Smooth muscle cell (in vitro differentiated cells): Measurements from ENCODE around the gene LSM12. TPM values are rescaled to one million over a fixed set of nuclear protein-coding genes. Genes with fewer than 3 reads are reported as not detected.

Experiments
- DNase-seq: peaks from one replicate; lab custom pipeline; 2025; ENCODE audit not compliant: unreplicated experiment; lab: John Stamatoyannopoulos, UW
- H2AFZ ChIP-seq: fragments of 200-600 bp; sonication (generic); 2 replicates; pipeline ENCODE4 v1.6.0; 2016; ENCODE audit warnings: antibody characterized with exemption, low read depth, mild to moderate bottlenecking
- H3F3A ChIP-seq: fragments of 200-600 bp; sonication (generic); 2 replicates; pipeline ENCODE4 v1.6.0; 2017; ENCODE audit warnings: antibody characterized with exemption, low read depth
- H3K27ac ChIP-seq: fragments of 200-600 bp; sonication (generic); 2 replicates; pipeline ENCODE4 v1.5.1; 2016; ENCODE audit warnings: low read depth, mild to moderate bottlenecking
- H3K27me3 ChIP-seq: fragments of 200-600 bp; sonication (generic); 2 replicates; pipeline ENCODE4 v1.6.1; 2016; ENCODE audit warnings: low read depth, mild to moderate bottlenecking
- H3K36me3 ChIP-seq: fragments of 200-600 bp; sonication (generic); 2 replicates; pipeline ENCODE4 v1.5.1; 2016; ENCODE audit warnings: low read depth
- H3K4me1 ChIP-seq: fragments of 200-600 bp; sonication (generic); 2 replicates; pipeline ENCODE4 v1.5.1; 2016; ENCODE audit warnings: low read depth
- H3K4me2 ChIP-seq: fragments of 200-600 bp; sonication (generic); 2 replicates; pipeline ENCODE4 v1.6.0; 2016; ENCODE audit warnings: mild to moderate bottlenecking
- H3K4me3 ChIP-seq: fragments of 200-600 bp; sonication (generic); 2 replicates; pipeline ENCODE4 v1.5.1; 2016; ENCODE audit warnings: mild to moderate bottlenecking
- H3K79me2 ChIP-seq: fragments of 200-600 bp; sonication (generic); 2 replicates; pipeline ENCODE4 v1.6.0; 2016; ENCODE audit warnings: low read depth, mild to moderate bottlenecking
- H3K9ac ChIP-seq: fragments of 200-600 bp; sonication (generic); 2 replicates; pipeline ENCODE4 v1.6.0; 2016; ENCODE audit warnings: low read depth
- H3K9me3 ChIP-seq: fragments of 200-600 bp; sonication (generic); replicated peaks from 2 replicates; pipeline ENCODE4 v1.5.1; 2016; ENCODE audit warnings: low read depth
- H4K20me1 ChIP-seq: fragments of 200-600 bp; sonication (generic); 2 replicates; pipeline ENCODE4 v1.6.0; 2016; ENCODE audit warnings: low read depth
- WGBS: methylation state at CpG from one replicate; pipeline ENCODE4 v1.1.7; 2016; ENCODE audit warnings: low lambda C conversion rate; 5-methylcytosine and 5-hydroxymethylcytosine counted together
- polyA plus RNA-seq: library from polyadenylated mRNA; unstranded; fragments of >200 nt; fragmentation: Nextera tagmentation; extraction: Ambion mirVana; gene quantifications from 2 replicates; pipeline ENCODE4 v1.2.1, GENCODE V29; 2016
- total RNA-seq: library from RNA; depleted of rRNA; stranded (reverse); fragments of >200 nt; gene quantifications from 2 replicates; pipeline ENCODE4 v1.2.3, GENCODE V29; 2014
- TF ChIP-seq, protein P1 (sequence below): fragments of 200-600 bp; sonication (generic); IDR thresholded peaks from 2 replicates; pipeline ENCODE4 v1.5.1; 2017; ENCODE audit warnings: borderline replicate concordance, mild to moderate bottlenecking, antibody characterized with exemption; ENCODE audit not compliant: insufficient read depth, poor library complexity, severe bottlenecking

LSM12 gene
- total and polyA plus RNA-seq, 2 experiments from 2014 or later: 42.3 to 52.0 TPM

DNA sequence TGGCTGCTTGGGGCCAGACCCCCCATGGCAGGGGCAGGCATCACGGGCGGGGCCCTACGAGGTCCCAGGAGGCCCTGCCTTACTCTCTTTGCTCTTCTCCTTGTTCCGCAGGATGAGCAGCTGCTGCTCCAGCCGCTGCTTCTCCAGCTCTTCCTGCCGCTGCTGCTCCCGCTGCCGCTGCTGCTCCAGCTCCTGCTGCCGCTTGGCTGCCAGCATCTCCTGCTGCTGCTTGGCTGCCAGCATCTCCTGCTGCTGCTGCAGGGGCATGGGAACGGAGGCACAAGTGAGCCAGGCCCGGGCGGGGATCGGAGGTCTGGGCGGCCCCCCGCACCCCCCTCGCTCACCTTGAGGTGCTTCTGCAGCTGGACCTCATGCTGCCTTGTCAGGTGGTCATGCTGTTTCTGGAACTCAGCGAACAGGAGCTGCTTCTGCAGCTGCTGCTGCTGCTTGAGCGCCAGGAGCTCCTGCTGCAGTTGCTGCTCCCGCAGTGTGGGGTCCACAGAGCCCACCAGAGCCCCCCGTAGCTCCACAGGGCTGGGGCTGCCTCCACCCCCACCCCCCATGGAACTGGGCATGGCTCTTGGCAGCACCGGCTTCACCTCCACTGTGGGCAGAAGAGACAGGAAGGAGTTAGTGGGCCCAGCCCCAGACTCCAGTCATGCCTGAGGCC lies 26.9 kb upstream of the LSM12 start:
- Histone ChIP-seq H3K27ac (no peak overlapping the region), H3K4me3 (no peak overlapping the region), H3K9ac (no peak overlapping the region), H3K9me3 (no peaks in the 10 kb centered on the region), H3K4me2 (no peak overlapping the region), H3K36me3 (no peaks in the 10 kb centered on the region), H3K4me1 (peaks cover 25% of the 10 kb centered on the region), H3K79me2 (no peaks in the 10 kb centered on the region), H4K20me1 (peaks cover 14% of the 10 kb centered on the region), H2AFZ (no peak overlapping the region), H3F3A (peaks cover 24% of the 10 kb centered on the region), H3K27me3 (no peaks in the 10 kb centered on the region)
- TF ChIP-seq, protein P1, sequence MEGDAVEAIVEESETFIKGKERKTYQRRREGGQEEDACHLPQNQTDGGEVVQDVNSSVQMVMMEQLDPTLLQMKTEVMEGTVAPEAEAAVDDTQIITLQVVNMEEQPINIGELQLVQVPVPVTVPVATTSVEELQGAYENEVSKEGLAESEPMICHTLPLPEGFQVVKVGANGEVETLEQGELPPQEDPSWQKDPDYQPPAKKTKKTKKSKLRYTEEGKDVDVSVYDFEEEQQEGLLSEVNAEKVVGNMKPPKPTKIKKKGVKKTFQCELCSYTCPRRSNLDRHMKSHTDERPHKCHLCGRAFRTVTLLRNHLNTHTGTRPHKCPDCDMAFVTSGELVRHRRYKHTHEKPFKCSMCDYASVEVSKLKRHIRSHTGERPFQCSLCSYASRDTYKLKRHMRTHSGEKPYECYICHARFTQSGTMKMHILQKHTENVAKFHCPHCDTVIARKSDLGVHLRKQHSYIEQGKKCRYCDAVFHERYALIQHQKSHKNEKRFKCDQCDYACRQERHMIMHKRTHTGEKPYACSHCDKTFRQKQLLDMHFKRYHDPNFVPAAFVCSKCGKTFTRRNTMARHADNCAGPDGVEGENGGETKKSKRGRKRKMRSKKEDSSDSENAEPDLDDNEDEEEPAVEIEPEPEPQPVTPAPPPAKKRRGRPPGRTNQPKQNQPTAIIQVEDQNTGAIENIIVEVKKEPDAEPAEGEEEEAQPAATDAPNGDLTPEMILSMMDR: no peak
- 97% methylated on average over 19 of the region's 21 CpGs for WGBS
- DNase-seq: no peak

DNA sequence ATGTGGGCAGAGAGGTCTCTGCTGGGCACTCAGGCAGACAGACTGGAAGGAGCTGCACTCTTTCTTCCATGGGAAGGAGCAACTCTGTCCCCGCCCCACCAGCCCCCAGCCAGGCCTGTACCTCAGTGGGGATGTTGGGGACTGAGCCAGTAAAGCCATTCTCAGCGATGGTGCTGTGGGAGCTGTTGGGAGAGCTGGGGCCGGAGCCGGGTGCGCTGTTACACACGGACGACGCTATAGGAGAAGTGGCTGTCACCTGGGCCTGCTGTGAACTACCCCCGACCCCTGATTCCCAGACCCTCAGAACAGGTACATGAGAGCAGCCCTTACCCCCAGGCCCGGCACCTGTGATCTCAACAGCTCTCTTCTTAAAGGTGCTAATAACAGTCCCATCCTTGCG lies 25.6 kb upstream of the LSM12 start:
- no peak overlapping the region for H3K9ac ChIP-seq
- TF ChIP-seq, protein P1: no peak
- no peak overlapping the region for H2AFZ ChIP-seq
- H3K27me3 ChIP-seq: no peaks in the 10 kb centered on the region
- peaks cover 5% of the 10 kb centered on the region for H4K20me1 ChIP-seq
- peaks cover 23% of the 10 kb centered on the region for H3F3A ChIP-seq
- DNase-seq: no peak
- no peaks in the 10 kb centered on the region for H3K79me2 ChIP-seq
- 99% methylated on average over 11 of the region's 11 CpGs for WGBS
- H3K36me3 ChIP-seq: no peaks in the 10 kb centered on the region
- peaks cover 27% of the 10 kb centered on the region for H3K4me1 ChIP-seq
- H3K27ac ChIP-seq: no peak overlapping the region
- H3K9me3 ChIP-seq: no peaks in the 10 kb centered on the region
- H3K4me3 ChIP-seq: no peak overlapping the region
- H3K4me2 ChIP-seq: no peak overlapping the region

DNA sequence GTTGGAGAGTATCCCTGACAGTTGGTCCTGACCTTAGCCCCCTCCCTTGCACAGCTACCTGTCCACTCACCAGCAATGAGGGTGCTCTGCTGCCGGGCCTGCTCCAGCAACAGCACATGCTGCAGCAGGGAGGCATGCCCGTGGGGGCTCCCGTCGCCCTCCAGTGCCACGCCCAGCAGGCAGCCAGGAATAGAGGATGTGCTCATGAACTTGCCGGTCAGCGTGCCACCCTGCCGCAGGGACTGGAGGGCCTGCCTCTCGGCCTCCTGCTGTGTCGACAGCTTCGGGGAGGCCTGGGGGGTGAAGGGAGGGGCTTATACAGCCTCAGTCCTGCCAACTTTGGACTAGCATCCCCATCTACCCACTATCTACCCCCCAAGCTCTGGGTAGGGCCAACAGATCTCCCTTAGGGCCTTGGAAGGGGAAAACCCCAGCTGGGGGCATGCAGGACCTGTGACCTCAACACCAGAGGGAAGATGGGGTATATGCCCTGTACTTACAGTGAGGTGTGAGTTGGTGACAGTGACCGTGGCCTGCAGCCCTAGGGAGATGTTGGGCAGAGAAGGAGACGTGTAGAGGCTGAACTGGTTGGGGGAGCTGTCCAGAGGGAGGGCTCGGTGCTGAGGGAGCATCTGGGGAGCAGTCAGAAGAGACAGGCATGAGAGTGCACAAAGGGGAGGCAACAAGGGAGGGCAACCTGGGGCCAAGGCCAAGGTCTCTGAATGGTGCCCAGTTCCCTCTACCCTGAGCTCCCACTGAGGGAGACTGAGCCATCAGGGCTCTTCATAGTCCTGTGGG lies 24.9 kb upstream of the LSM12 start:
- Histone ChIP-seq H2AFZ (no peak overlapping the region), H4K20me1 (peaks cover 5% of the 10 kb centered on the region), H3K4me2 (no peak overlapping the region), H3K27me3 (no peaks in the 10 kb centered on the region), H3K9ac (no peak overlapping the region), H3K4me3 (no peak overlapping the region), H3K27ac (no peak overlapping the region), H3F3A (peaks cover 16% of the 10 kb centered on the region), H3K4me1 (peaks cover 24% of the 10 kb centered on the region), H3K9me3 (no peaks in the 10 kb centered on the region), H3K36me3 (no peaks in the 10 kb centered on the region), H3K79me2 (no peaks in the 10 kb centered on the region)
- TF ChIP-seq, protein P1: no peak
- 96% methylated on average over 14 of the region's 14 CpGs for WGBS
- no peak for DNase-seq
